ENCODE data around the gene ATP11A. TPM values are rescaled to one million over a fixed set of nuclear protein-coding genes. Genes with fewer than 3 reads are reported as not detected.

Gene ATP11A
- total and polyA plus RNA-seq, 10 of the 15 experiments (the other 5 are each of a cell fraction or from before 2014, with no cell fraction given): 1.4 to 69.6 (median 14.4) TPM

DNA sequence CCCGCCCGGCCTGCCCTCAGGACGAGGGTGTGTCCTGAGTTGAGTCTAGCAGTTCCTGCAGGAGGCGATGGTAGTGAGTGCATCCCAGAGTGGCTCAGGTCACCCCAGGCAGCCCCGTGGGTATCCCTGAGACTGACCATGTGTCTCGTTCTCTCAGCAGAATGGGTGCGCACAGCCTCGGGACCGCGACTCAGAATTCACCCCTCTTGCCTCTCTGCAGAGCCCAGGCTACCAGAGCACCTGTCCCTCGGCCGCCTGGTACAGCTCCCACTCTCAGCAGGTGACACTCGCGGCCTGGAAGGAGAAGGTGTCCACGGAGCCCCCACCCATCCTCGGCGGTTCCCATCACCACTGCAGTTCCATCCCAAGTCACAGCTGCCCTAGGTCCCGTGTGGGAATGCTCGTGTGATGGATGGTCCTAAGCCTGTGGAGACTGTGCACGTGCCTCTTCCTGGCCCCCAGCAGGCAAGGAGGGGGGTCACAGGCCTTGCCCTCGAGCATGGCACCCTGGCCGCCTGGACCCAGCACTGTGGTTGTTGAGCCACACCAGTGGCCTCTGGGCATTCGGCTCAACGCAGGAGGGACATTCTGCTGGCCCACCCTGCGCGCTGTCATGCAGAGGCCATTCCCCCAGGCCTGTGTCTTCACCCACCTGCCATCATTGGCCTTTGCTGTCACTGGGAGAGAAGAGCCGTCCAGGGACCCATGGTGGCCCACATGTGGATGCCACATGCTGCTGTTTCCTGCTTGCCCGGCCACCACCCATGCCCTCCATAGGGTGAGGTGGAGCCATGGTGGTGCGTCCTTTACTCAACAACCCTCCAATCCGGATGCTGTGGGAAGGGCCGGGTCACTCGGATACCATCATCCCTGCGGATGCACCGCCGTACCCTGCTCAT, 192.1 kb downstream of the ATP11A start:
- WGBS (ENCODE audit: insufficient coverage, insufficient replicate concordance, low lambda C conversion rate, missing lambda C conversion rate): 94% methylated on average over 34 of the region's 35 CpGs
- ChIA-PET SMC1A (ENCODE audit: uncharacterized antibody, unreplicated experiment) (no interaction called here), POLR2A (no interaction called here), RAD21 (ENCODE audit: unreplicated experiment) (no interaction called here), CTCF (no interaction called here)
- Histone ChIP-seq H3K4me1 (ENCODE audit: control insufficient read depth, insufficient read depth, low read length) (no peaks in the 10 kb centered on the region), H3K9me3 (replicated peaks; ENCODE audit: control insufficient read depth, insufficient read depth, low read length) (no peaks in the 10 kb centered on the region), H3K36me3 (ENCODE audit: control insufficient read depth in 2 of 2, insufficient read depth in 2 of 2, low read length in 1 of 2) (peaks cover 3 to 4% of the 10 kb centered on the region in 2 experiments; a peak in 3 of 4 replicates), H3K27me3 (replicated peaks in 1 of 2; ENCODE audit: control insufficient read depth in 2 of 2, insufficient read depth in 2 of 2, low read length in 1 of 2) (no peaks in the 10 kb centered on the region), H3K79me2 (ENCODE audit: control insufficient read depth, insufficient read depth, low read length) (no peaks in the 10 kb centered on the region), H3K4me3 (no peak overlapping the region), H3K4me2 (ENCODE audit: control insufficient read depth, insufficient read depth) (no peak overlapping the region), H3K27ac (ENCODE audit: control insufficient read depth, insufficient read depth) (no peak overlapping the region), H4K20me1 (ENCODE audit: control insufficient read depth, insufficient read depth) (no peaks in the 10 kb centered on the region), H2AFZ (ENCODE audit: control insufficient read depth, low read depth, low read length) (no peak overlapping the region), H3K9ac (ENCODE audit: control insufficient read depth, insufficient read depth, low read length) (no peak overlapping the region)
- no peak for TF ChIP-seq ZNF687 (IDR thresholded peaks at IDR 0.05)
- TF ChIP-seq RAD21 (IDR thresholded peaks at IDR 0.05; ENCODE audit: insufficient read depth, low read depth, low read length): no peak
- no peak for TF ChIP-seq YBX1 (IDR thresholded peaks at IDR 0.05)
- TF ChIP-seq GATAD2B (conservative IDR thresholded peaks at IDR 0.05; ENCODE audit: low read depth): no peak
- no peak for TF ChIP-seq POLR2A (IDR thresholded peaks at IDR 0.05; ENCODE audit: low read depth, low read length)
- TF ChIP-seq, protein P1, sequence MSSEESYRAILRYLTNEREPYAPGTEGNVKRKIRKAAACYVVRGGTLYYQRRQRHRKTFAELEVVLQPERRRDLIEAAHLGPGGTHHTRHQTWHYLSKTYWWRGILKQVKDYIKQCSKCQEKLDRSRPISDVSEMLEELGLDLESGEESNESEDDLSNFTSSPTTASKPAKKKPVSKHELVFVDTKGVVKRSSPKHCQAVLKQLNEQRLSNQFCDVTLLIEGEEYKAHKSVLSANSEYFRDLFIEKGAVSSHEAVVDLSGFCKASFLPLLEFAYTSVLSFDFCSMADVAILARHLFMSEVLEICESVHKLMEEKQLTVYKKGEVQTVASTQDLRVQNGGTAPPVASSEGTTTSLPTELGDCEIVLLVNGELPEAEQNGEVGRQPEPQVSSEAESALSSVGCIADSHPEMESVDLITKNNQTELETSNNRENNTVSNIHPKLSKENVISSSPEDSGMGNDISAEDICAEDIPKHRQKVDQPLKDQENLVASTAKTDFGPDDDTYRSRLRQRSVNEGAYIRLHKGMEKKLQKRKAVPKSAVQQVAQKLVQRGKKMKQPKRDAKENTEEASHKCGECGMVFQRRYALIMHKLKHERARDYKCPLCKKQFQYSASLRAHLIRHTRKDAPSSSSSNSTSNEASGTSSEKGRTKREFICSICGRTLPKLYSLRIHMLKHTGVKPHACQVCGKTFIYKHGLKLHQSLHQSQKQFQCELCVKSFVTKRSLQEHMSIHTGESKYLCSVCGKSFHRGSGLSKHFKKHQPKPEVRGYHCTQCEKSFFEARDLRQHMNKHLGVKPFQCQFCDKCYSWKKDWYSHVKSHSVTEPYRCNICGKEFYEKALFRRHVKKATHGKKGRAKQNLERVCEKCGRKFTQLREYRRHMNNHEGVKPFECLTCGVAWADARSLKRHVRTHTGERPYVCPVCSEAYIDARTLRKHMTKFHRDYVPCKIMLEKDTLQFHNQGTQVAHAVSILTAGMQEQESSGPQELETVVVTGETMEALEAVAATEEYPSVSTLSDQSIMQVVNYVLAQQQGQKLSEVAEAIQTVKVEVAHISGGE (CRISPR knock-in tag; IDR thresholded peaks at IDR 0.05): no peak
- TF ChIP-seq SMC3 (IDR thresholded peaks at IDR 0.05; ENCODE audit: borderline replicate concordance, low read length): no peak
- no peak for TF ChIP-seq SRF (IDR thresholded peaks at IDR 0.05; ENCODE audit: low read depth in 2 of 2, low read length in 2 of 2)
- intact Hi-C loops (cut with micrococcal nuclease; ENCODE audit: unreplicated experiment) (no loop called here), in situ Hi-C loops (cut with MboI) (no loop called here)
- DNase-seq (ENCODE audit: low read depth, low spot score) (no peak), FAIRE-seq (no peak), ATAC-seq (no peak)
- no TSS peak for BruUV-seq (replicated peaks)

All from GM12878 (cell line).